ENCODE results near the gene POLR3G.

DNA sequence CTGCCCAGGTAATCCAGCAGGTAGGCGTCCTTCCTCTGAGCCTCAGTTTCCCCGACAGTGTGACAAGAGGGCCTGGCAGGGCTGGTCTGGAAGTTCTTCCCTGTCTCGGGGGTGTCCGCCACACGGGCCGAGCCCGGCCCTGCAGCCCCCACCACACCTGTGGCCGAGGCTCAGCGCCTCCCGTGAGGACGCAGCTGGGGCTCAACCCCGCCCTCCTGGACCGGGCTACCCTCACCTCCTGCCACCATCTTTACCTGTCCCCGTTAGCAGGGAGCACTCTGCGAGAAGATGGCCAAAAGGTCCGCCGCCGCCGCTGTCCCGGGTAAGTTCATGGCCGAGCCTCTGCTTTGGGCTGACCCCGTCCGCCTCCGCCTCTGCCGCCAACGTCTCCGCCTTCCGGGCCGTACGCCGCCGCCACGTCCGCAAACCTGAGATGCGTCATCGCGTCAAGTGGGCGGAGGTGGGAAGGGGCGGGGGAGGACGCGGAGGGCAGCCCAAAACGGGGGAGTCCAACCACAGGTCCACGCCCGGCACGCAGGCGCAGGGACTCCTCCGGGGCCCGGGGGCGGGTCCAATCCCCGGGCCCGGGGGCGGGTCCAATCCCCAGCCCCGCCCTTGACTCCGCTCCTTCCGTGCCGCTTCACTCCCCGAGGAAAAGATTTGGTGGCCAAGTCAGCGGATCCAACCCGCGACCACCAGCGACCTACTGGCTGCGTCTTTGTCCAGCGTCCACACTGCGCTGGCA is 54.7 kb downstream of the POLR3G start, which contains the start of gene LYSMD3:
- TF ChIP-seq CTCF (IDR thresholded peaks at IDR 0.05) (no peak), POLR2A (IDR thresholded peaks at IDR 0.05) (peak; percentile 91)

Data from right lobe of liver (tissue), 4 donors.